Body of pancreas (tissue), 4 donors: ENCODE results near the gene CAVIN3.
A peak's percentile ranks its signal among the peaks of the same experiment; 100 is the strongest.

ENCODE experiments used
- POLR2A ChIP-seq, 3 donors: fragments of 450-650 bp; IDR thresholded peaks; one replicate each; pipeline ENCODE4 v1.6.1; 2016; ENCODE audit warnings: antibody characterized with exemption in 3 of 3, mild to moderate bottlenecking in 2 of 3
- TF ChIP-seq, protein P1 (sequence below), 7 experiments: fragments of 450-650 bp in 4 of 7; fragments of 200-600 bp in 3 of 7; sonication (generic) in 3 of 7; IDR thresholded peaks; one replicate each; pipeline ENCODE4 v1.5.1; 2016 to 2019; ENCODE audit warnings: antibody characterized with exemption in 7 of 7

- TF ChIP-seq, protein P1, sequence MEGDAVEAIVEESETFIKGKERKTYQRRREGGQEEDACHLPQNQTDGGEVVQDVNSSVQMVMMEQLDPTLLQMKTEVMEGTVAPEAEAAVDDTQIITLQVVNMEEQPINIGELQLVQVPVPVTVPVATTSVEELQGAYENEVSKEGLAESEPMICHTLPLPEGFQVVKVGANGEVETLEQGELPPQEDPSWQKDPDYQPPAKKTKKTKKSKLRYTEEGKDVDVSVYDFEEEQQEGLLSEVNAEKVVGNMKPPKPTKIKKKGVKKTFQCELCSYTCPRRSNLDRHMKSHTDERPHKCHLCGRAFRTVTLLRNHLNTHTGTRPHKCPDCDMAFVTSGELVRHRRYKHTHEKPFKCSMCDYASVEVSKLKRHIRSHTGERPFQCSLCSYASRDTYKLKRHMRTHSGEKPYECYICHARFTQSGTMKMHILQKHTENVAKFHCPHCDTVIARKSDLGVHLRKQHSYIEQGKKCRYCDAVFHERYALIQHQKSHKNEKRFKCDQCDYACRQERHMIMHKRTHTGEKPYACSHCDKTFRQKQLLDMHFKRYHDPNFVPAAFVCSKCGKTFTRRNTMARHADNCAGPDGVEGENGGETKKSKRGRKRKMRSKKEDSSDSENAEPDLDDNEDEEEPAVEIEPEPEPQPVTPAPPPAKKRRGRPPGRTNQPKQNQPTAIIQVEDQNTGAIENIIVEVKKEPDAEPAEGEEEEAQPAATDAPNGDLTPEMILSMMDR (IDR thresholded peaks at IDR 0.05) = peak in 2 of 7 experiments; percentile 4 to 5
- TF ChIP-seq POLR2A (IDR thresholded peaks at IDR 0.05) = peak; percentile 13 to 59 (median 15)
Measured at GRCh38 chr11:6319001-6319703, 1.1 kb downstream of the CAVIN3 start.
